ENCODE measurements around the gene DOCK3. TPM values are rescaled to one million over a fixed set of nuclear protein-coding genes. Genes with fewer than 3 reads are reported as not detected.

DOCK3 gene
- polyA plus RNA-seq, 1 donor from 2014 or later: 15.6 TPM

DNA sequence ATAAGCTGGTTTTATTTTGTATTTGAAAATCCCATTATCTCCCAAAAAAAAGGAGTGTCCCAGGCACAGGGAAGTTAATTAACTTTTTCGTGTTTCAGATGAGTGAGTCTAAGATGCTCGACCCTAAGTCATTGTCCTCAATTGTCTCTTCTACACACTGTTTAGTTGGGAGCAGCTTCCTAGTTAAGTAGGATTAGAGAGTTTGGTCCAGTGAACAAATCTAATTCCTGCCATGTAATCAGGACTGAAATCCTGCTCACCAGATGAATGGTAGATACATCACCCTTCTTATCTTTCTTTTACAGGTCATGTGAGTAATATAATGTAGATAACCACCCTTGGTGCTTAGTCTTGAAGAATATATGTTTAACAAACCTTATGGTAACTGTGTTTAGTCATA is 481.4 kb downstream of the DOCK3 start:
- Histone ChIP-seq H3K27ac (ENCODE audit: low read length) (no peak overlapping the region), H3K79me2 (replicated peaks; ENCODE audit: insufficient read depth, low read length) (no peaks in the 10 kb centered on the region), H3K4me3 (ENCODE audit: low read length) (no peak overlapping the region), H3K4me2 (ENCODE audit: low read length) (no peak overlapping the region), H4K20me1 (ENCODE audit: insufficient read depth) (no peaks in the 10 kb centered on the region), H3K9ac (ENCODE audit: low read length) (no peak overlapping the region), H3K36me3 (ENCODE audit: insufficient read depth, low read length) (no peaks in the 10 kb centered on the region), H3K9me3 (ENCODE audit: low read length) (no peaks in the 10 kb centered on the region), H3F3A (ENCODE audit: insufficient read depth, low read length, poor library complexity, severe bottlenecking) (no peaks in the 10 kb centered on the region), H2AFZ (ENCODE audit: low read depth, low read length) (no peak overlapping the region), H3K9me2 (ENCODE audit: insufficient read depth, low read length) (no peaks in the 10 kb centered on the region), H3K27me3 (ENCODE audit: insufficient read depth, low read depth, low read length) (no peaks in the 10 kb centered on the region)
- TF ChIP-seq EZH2 (IDR thresholded peaks at IDR 0.05; ENCODE audit: borderline replicate concordance, insufficient read depth, low read length, poor library complexity, severe bottlenecking) (no peak), RAD21 (conservative IDR thresholded peaks at IDR 0.05) (no peak)
- TF ChIP-seq, protein P1, sequence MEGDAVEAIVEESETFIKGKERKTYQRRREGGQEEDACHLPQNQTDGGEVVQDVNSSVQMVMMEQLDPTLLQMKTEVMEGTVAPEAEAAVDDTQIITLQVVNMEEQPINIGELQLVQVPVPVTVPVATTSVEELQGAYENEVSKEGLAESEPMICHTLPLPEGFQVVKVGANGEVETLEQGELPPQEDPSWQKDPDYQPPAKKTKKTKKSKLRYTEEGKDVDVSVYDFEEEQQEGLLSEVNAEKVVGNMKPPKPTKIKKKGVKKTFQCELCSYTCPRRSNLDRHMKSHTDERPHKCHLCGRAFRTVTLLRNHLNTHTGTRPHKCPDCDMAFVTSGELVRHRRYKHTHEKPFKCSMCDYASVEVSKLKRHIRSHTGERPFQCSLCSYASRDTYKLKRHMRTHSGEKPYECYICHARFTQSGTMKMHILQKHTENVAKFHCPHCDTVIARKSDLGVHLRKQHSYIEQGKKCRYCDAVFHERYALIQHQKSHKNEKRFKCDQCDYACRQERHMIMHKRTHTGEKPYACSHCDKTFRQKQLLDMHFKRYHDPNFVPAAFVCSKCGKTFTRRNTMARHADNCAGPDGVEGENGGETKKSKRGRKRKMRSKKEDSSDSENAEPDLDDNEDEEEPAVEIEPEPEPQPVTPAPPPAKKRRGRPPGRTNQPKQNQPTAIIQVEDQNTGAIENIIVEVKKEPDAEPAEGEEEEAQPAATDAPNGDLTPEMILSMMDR (IDR thresholded peaks at IDR 0.05; ENCODE audit: poor library complexity, severe bottlenecking): no peak

DNA sequence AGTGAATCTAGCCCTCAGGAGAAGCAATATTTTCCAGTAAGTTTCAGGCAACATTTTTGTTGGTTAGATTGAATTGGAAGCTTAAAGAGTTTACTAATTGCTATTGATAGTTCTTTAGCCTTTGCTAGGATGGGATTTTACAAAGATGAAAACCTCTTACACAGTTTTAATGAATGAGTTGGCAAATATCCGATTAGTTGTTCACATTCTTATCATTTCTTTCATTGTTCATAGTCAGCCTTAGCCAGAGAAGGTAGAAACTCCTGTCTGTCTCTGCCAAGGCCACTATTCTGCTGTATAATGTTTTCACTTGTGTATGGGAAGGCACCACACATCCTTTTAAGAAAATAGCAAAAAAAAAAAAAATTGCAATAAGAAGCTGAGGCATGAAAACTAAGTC is 488.3 kb downstream of the DOCK3 start:
- no peaks in the 10 kb centered on the region for H4K20me1 ChIP-seq (ENCODE audit: insufficient read depth)
- H2AFZ ChIP-seq (ENCODE audit: low read depth, low read length): no peak overlapping the region
- TF ChIP-seq MXI1 (conservative IDR thresholded peaks at IDR 0.05; ENCODE audit: poor library complexity, severe bottlenecking) (no peak), SMC3 (conservative IDR thresholded peaks at IDR 0.05; ENCODE audit: poor library complexity) (no peak), EZH2 (IDR thresholded peaks at IDR 0.05; ENCODE audit: borderline replicate concordance, insufficient read depth, low read length, poor library complexity, severe bottlenecking) (no peak), POLR2AphosphoS5 (IDR thresholded peaks at IDR 0.05) (no peak), TAF1 (IDR thresholded peaks at IDR 0.05; ENCODE audit: low read depth) (no peak), RAD21 (conservative IDR thresholded peaks at IDR 0.05) (no peak), EP300 (conservative IDR thresholded peaks at IDR 0.05; ENCODE audit: poor library complexity, severe bottlenecking) (no peak)
- TF ChIP-seq, protein P2, sequence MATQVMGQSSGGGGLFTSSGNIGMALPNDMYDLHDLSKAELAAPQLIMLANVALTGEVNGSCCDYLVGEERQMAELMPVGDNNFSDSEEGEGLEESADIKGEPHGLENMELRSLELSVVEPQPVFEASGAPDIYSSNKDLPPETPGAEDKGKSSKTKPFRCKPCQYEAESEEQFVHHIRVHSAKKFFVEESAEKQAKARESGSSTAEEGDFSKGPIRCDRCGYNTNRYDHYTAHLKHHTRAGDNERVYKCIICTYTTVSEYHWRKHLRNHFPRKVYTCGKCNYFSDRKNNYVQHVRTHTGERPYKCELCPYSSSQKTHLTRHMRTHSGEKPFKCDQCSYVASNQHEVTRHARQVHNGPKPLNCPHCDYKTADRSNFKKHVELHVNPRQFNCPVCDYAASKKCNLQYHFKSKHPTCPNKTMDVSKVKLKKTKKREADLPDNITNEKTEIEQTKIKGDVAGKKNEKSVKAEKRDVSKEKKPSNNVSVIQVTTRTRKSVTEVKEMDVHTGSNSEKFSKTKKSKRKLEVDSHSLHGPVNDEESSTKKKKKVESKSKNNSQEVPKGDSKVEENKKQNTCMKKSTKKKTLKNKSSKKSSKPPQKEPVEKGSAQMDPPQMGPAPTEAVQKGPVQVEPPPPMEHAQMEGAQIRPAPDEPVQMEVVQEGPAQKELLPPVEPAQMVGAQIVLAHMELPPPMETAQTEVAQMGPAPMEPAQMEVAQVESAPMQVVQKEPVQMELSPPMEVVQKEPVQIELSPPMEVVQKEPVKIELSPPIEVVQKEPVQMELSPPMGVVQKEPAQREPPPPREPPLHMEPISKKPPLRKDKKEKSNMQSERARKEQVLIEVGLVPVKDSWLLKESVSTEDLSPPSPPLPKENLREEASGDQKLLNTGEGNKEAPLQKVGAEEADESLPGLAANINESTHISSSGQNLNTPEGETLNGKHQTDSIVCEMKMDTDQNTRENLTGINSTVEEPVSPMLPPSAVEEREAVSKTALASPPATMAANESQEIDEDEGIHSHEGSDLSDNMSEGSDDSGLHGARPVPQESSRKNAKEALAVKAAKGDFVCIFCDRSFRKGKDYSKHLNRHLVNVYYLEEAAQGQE (IDR thresholded peaks at IDR 0.05; ENCODE audit: borderline replicate concordance): no peak
- TF ChIP-seq, protein P1 (IDR thresholded peaks at IDR 0.05; ENCODE audit: poor library complexity, severe bottlenecking): no peak
- H3K9ac ChIP-seq (ENCODE audit: low read length): no peak overlapping the region
- no peaks in the 10 kb centered on the region for H3F3A ChIP-seq (ENCODE audit: insufficient read depth, low read length, poor library complexity, severe bottlenecking)
- peaks cover 6% of the 10 kb centered on the region for H3K36me3 ChIP-seq (ENCODE audit: insufficient read depth, low read length)
- H3K4me2 ChIP-seq (ENCODE audit: low read length): no peak overlapping the region
- no peaks in the 10 kb centered on the region for H3K79me2 ChIP-seq (replicated peaks; ENCODE audit: insufficient read depth, low read length)
- H3K4me3 ChIP-seq (ENCODE audit: low read length): no peak overlapping the region
- H3K9me3 ChIP-seq (ENCODE audit: low read length): no peaks in the 10 kb centered on the region
- no peak overlapping the region for H3K27ac ChIP-seq (ENCODE audit: low read length)
- H3K9me2 ChIP-seq (ENCODE audit: insufficient read depth, low read length): no peaks in the 10 kb centered on the region
- H3K27me3 ChIP-seq (ENCODE audit: insufficient read depth, low read depth, low read length): no peaks in the 10 kb centered on the region

All from neural cell (in vitro differentiated cells).